HepG2 (cell line): ENCODE measurements around the gene MAGI1. TPM values are rescaled to one million over a fixed set of nuclear protein-coding genes. Genes with fewer than 3 reads are reported as not detected.

Experiments used
- EEA1 ChIP-seq: sonication (generic); formaldehyde crosslinking; IDR thresholded peaks from 2 replicates; pipeline ENCODE4 v1.5.1; 2020; ENCODE audit warnings: mild to moderate bottlenecking, missing genetic modification reagents, borderline replicate concordance
- PHF20 ChIP-seq: sonication (generic); formaldehyde crosslinking; IDR thresholded peaks from 2 replicates; pipeline ENCODE4 v1.5.0; 2020; ENCODE audit warnings: mild to moderate bottlenecking, missing genetic modification reagents
- PHF5A ChIP-seq: IDR thresholded peaks from one replicate; pipeline ENCODE4 v1.6.1; 2018; ENCODE audit warnings: low read depth, missing genetic modification reagents; ENCODE audit not compliant: unreplicated experiment
- PHF8 ChIP-seq: sonication (generic); formaldehyde crosslinking; IDR thresholded peaks from 2 replicates; pipeline ENCODE4 v1.5.0; 2020; ENCODE audit warnings: missing genetic modification reagents
- PLRG1 ChIP-seq: fragments of 450-650 bp; conservative IDR thresholded peaks from 2 replicates; pipeline ENCODE4 v1.6.1; 2016
- TERF1 ChIP-seq: sonication (generic); formaldehyde crosslinking; IDR thresholded peaks from 2 replicates; pipeline ENCODE4 v1.8.0; 2022; ENCODE audit warnings: mild to moderate bottlenecking, missing genetic modification reagents, moderate library complexity
- ZBTB33 ChIP-seq: sonication (generic); formaldehyde crosslinking; IDR thresholded peaks from 2 replicates; pipeline ENCODE4 v1.4.0; 2020; ENCODE audit warnings: missing genetic modification reagents
- ZC3H13 ChIP-seq: sonication (generic); formaldehyde crosslinking; IDR thresholded peaks from 2 replicates; pipeline ENCODE4 v1.8.1; 2023; ENCODE audit warnings: mild to moderate bottlenecking, missing genetic modification reagents, moderate library complexity
- ZKSCAN8 ChIP-seq: IDR thresholded peaks from 2 replicates; pipeline ENCODE4 v1.6.1; 2016; ENCODE audit warnings: borderline replicate concordance, missing genetic modification reagents, missing compliant biosample characterization
- ZNF136 ChIP-seq: sonication (generic); formaldehyde crosslinking; IDR thresholded peaks from 2 replicates; pipeline ENCODE4 v1.8.1; 2022; ENCODE audit warnings: low read depth, mild to moderate bottlenecking, moderate library complexity, missing genetic modification reagents
- ZNF18 ChIP-seq: sonication (generic); formaldehyde crosslinking; IDR thresholded peaks from 2 replicates; pipeline ENCODE4 v1.8.0; 2022; ENCODE audit warnings: mild to moderate bottlenecking, missing genetic modification reagents; ENCODE audit not compliant: insufficient replicate concordance
- ZNF3 ChIP-seq: IDR thresholded peaks from 2 replicates; pipeline ENCODE4 v1.7.0; 2017; ENCODE audit warnings: inconsistent platforms
- ZNF33B ChIP-seq: sonication (generic); formaldehyde crosslinking; IDR thresholded peaks from 2 replicates; pipeline ENCODE4 v1.5.1; 2020; ENCODE audit warnings: mild to moderate bottlenecking, missing genetic modification reagents
- ZNF350 ChIP-seq: sonication (generic); formaldehyde crosslinking; IDR thresholded peaks from 2 replicates; pipeline ENCODE4 v1.4.0; 2020; ENCODE audit warnings: mild to moderate bottlenecking, low read depth, missing genetic modification reagents, borderline replicate concordance
- ZNF572 ChIP-seq: sonication (generic); formaldehyde crosslinking; IDR thresholded peaks from 2 replicates; pipeline ENCODE4 v1.5.1; 2020; ENCODE audit warnings: mild to moderate bottlenecking, missing genetic modification reagents
- ZNF609 ChIP-seq: sonication (generic); formaldehyde crosslinking; IDR thresholded peaks from 2 replicates; pipeline ENCODE4 v1.4.0; 2020; ENCODE audit warnings: mild to moderate bottlenecking, missing genetic modification reagents, borderline replicate concordance
- ZSCAN20 ChIP-seq: sonication (generic); formaldehyde crosslinking; IDR thresholded peaks from 2 replicates; pipeline ENCODE4 v1.4.0; 2020; ENCODE audit warnings: missing genetic modification reagents, mild to moderate bottlenecking, borderline replicate concordance
- polyA plus RNA-seq, 8 experiments: library from polyadenylated mRNA; depleted of rRNA in 3 of 8; stranded (reverse) in 7 of 8; unstranded in 1 of 8; fragments of >200 nt; fragmentation: Illumina TruSeq in 4 of 8; extraction: Trizol in 4 of 8; gene quantifications; 2 replicates each; pipeline versions ENCODE4 v1.2.1 to v1.2.3, GENCODE V29; 2011 to 2016; ENCODE audit warnings: low read depth in 4 of 8, missing spikeins in 1 of 8, mixed read lengths in 1 of 8; ENCODE audit not compliant: insufficient read depth in 1 of 8
- total RNA-seq, 5 experiments: library from RNA; depleted of rRNA; stranded (reverse); fragments of >200 nt; fragmentation: Illumina TruSeq; extraction: Trizol; gene quantifications; 2 replicates each; pipeline ENCODE4 v1.2.3, GENCODE V29; 2016; ENCODE audit warnings: low read depth in 1 of 5

MAGI1 gene
- total and polyA plus RNA-seq, 2 of the 13 experiments (the other 11 are each of a cell fraction or from before 2014, with no cell fraction given), result 22.2 to 26.0 TPM

- no peak for TF ChIP-seq TERF1
- no peak; the same call in 1 of the 2 replicates for TF ChIP-seq ZNF350 (CRISPR knock-in tag)
- no peak for TF ChIP-seq EEA1 (CRISPR knock-in tag)
- peak; percentile 33; the same call in 1 of the 2 replicates for TF ChIP-seq ZNF33B (CRISPR knock-in tag)
- 0 out of 2 replicates have a peak, but pooled peaks have one; percentile 11 for TF ChIP-seq PHF8 (CRISPR knock-in tag)
- no peak for TF ChIP-seq ZKSCAN8
- 0 out of 2 replicates have a peak, but pooled peaks have one; percentile 52 for TF ChIP-seq ZC3H13 (CRISPR knock-in tag)
- TF ChIP-seq PHF20 (CRISPR knock-in tag), result no peak
- TF ChIP-seq ZNF18 (CRISPR knock-in tag), result no peak
- TF ChIP-seq ZNF136 (CRISPR knock-in tag), result no peak
- TF ChIP-seq ZNF572 (CRISPR knock-in tag), result no peak
- no peak for TF ChIP-seq ZSCAN20 (CRISPR knock-in tag)
- no peak for TF ChIP-seq PLRG1
- TF ChIP-seq ZNF3 (CRISPR knock-in tag), result no peak
- TF ChIP-seq PHF5A, result no peak
- TF ChIP-seq ZBTB33, result no peak
- TF ChIP-seq ZNF609 (CRISPR knock-in tag), result no peak
Measured at GRCh38 chr3:66039590-66039887, 821 bp upstream of the MAGI1 start (continued).
